Ovary (tissue), 9 donors: ENCODE data around the gene GATA3. TPM values are rescaled to one million over a fixed set of nuclear protein-coding genes. Genes with fewer than 3 reads are reported as not detected.

Source experiments
- DNase-seq, 5 donors: peaks; one replicate each; pipeline ENCODE4 v3.0.0-alpha.2; 2019 to 2020
- H3K27ac ChIP-seq, 2 donors: fragments of 200-600 bp; one replicate each; pipeline versions ENCODE4 v1.5.1 to v1.8.0; 2019 to 2022
- H3K27me3 ChIP-seq: fragments of 200-600 bp; one replicate; pipeline ENCODE4 v1.8.0; 2022
- H3K36me3 ChIP-seq: fragments of 200-600 bp; sonication (generic); one replicate; pipeline ENCODE4 v1.5.1; 2019
- H3K4me1 ChIP-seq: one replicate; pipeline ENCODE4 v1.8.1; 2013; ENCODE audit warnings: mild to moderate bottlenecking, moderate library complexity; ENCODE audit not compliant: insufficient read depth
- H3K4me3 ChIP-seq: fragments of 200-600 bp; sonication (generic); one replicate; pipeline ENCODE4 v1.5.1; 2017
- H3K9me3 ChIP-seq, 2 donors: fragments of 200-600 bp in 1 of 2; sonication (generic) in 1 of 2; one replicate each; pipeline versions ENCODE4 v1.5.1 to v1.8.1; 2013 to 2019; ENCODE audit warnings: mild to moderate bottlenecking in 1 of 2, moderate library complexity in 1 of 2
- CTCF ChIP-seq, 3 donors: fragments of 450-650 bp in 2 of 3; fragments of 200-600 bp in 1 of 3; IDR thresholded peaks; one replicate each; pipeline versions ENCODE4 v1.5.1 to v1.8.0; 2016 to 2022; ENCODE audit warnings: antibody characterized with exemption in 3 of 3, mild to moderate bottlenecking in 1 of 3
- EP300 ChIP-seq: sonication (generic); formaldehyde crosslinking; IDR thresholded peaks from one replicate; pipeline ENCODE4 v1.6.1; 2017; ENCODE audit warnings: antibody characterized with exemption
- POLR2A ChIP-seq: fragments of 450-650 bp; IDR thresholded peaks from one replicate; pipeline ENCODE4 v1.6.1; 2017; ENCODE audit warnings: antibody characterized with exemption, mild to moderate bottlenecking, moderate library complexity
- WGBS, 3 donors: extraction: QIAGEN DNeasy Blood & Tissue Kit in 1 of 3; methylation state at CpG; one replicate each; pipeline versions ENCODE4 v1.1.5 to v1.1.7; 2013 to 2017; 5-methylcytosine and 5-hydroxymethylcytosine counted together
- intact Hi-C, 4 donors: fragments of 100-400 bp; cut with DNase I; formaldehyde crosslinking; loops; one replicate each; pipeline versions ENCODE4 v1.11.0 to v1.15.1; 2022 to 2023
- polyA plus RNA-seq, 2 donors: library from polyadenylated mRNA; stranded (reverse); fragments of 200-250 nt in 1 of 2; fragments of 350-450 nt in 1 of 2; fragmentation: Illumina TruSeq in 1 of 2; extraction: RNeasy Lipid Tissue Mini Kit (QIAGEN cat#74804) in 1 of 2; gene quantifications; one replicate each; pipeline ENCODE4 v1.2.3, GENCODE V29; 2013 to 2014
- total RNA-seq, 7 donors: library from RNA; depleted of rRNA in 2 of 7; stranded (reverse); fragments of >200 nt in 2 of 7; fragmentation: NEBNext Ultra II Directional in 3 of 7; extraction: Animal tissue kit (Norgen Biotek cat#: 25700) in 3 of 7; gene quantifications; one replicate each; pipeline versions ENCODE4 v1.1.0 to v1.2.4, GENCODE V29; 2016 to 2023
- donor health status: DM: no; HTN: no; CAD: no; lungs with moderate emphysema.
- donor health status: DM: no; HTN: no; CAD: no.
- donor health status: Bipolar disorder and iron deficiency.
- donor health status: DM: yes; HTN: yes; CAD: no.
- donor health status: DM: no; HTN: no; CAD: no.
- donor health status: DM: yes; HTN: yes; CAD: no.

GATA3 gene
- total and polyA plus RNA-seq, 9 donors: 0.15 to 0.48 (median 0.38) TPM; not detected in 2

GRCh38 chr10:8095959-8096358 is 41.5 kb downstream of the GATA3 start:
- no peak overlapping the region for H3K4me3 ChIP-seq
- H3K27me3 ChIP-seq: no peaks in the 10 kb centered on the region
- no peaks in the 10 kb centered on the region for H3K9me3 ChIP-seq
- H3K4me1 ChIP-seq: no peaks in the 10 kb centered on the region
- WGBS, 3 donors: 46 to 56% (median 46%) methylated on average over 14 of the region's 14 CpGs
- intact Hi-C loops: no loop called here
- DNase-seq: no peak
- H3K27ac ChIP-seq: no peak overlapping the region
- no peak for TF ChIP-seq POLR2A
- TF ChIP-seq CTCF (IDR thresholded peaks at IDR 0.05): no peak
- no peak for TF ChIP-seq EP300
- H3K36me3 ChIP-seq: no peaks in the 10 kb centered on the region

GRCh38 chr10:8096931-8097330 is 42.4 kb downstream of the GATA3 start:
- WGBS, 3 donors: 85 to 93% (median 86%) methylated on average over 5 of the region's 5 CpGs
- intact Hi-C loops: no loop called here
- Histone ChIP-seq H3K9me3 (no peaks in the 10 kb centered on the region), H3K4me3 (no peak overlapping the region), H3K27me3 (no peaks in the 10 kb centered on the region), H3K36me3 (no peaks in the 10 kb centered on the region), H3K27ac (no peak overlapping the region), H3K4me1 (no peaks in the 10 kb centered on the region)
- no peak for TF ChIP-seq EP300
- TF ChIP-seq POLR2A: no peak
- TF ChIP-seq CTCF (IDR thresholded peaks at IDR 0.05): no peak
- DNase-seq: no peak

GRCh38 chr10:8100366-8100765 is 45.9 kb downstream of the GATA3 start:
- intact Hi-C loops: no loop called here
- no peak for DNase-seq
- H3K27me3 ChIP-seq: no peaks in the 10 kb centered on the region
- TF ChIP-seq EP300 (no peak), CTCF (IDR thresholded peaks at IDR 0.05) (no peak), POLR2A (no peak)
- no peak overlapping the region for H3K27ac ChIP-seq
- 47 to 67% (median 55%) methylated on average over 4 of the region's 4 CpGs for WGBS, 3 donors
- H3K4me1 ChIP-seq: no peaks in the 10 kb centered on the region
- no peaks in the 10 kb centered on the region for H3K36me3 ChIP-seq
- no peaks in the 10 kb centered on the region for H3K9me3 ChIP-seq
- H3K4me3 ChIP-seq: no peak overlapping the region

- Histone ChIP-seq H3K4me1 (no peaks in the 10 kb centered on the region), H3K36me3 (no peaks in the 10 kb centered on the region), H3K9me3 (no peaks in the 10 kb centered on the region), H3K4me3 (no peak overlapping the region), H3K27me3 (no peaks in the 10 kb centered on the region), H3K27ac (no peak overlapping the region)
- 12 to 26% (median 13%) methylated on average over 13 of the region's 13 CpGs for WGBS, 3 donors
- TF ChIP-seq CTCF (IDR thresholded peaks at IDR 0.05) (no peak), POLR2A (no peak)
- DNase-seq: no peak
- intact Hi-C loops: no loop called here
Observed at GRCh38 chr10:8102708-8103401, 48.4 kb downstream of the GATA3 start.
